HG03135 (cell line): ENCODE measurements around the gene SDK2.

Source experiments
- ATAC-seq: cut with Tn5 transposase; IDR thresholded peaks from one replicate; pipeline ENCODE4 v1.9.1; 2021; ENCODE audit warnings: mild to moderate bottlenecking, moderate library complexity; ENCODE audit not compliant: unreplicated experiment

SDK2 gene

GRCh38 chr17:73635101-73635817, 9.0 kb downstream of the SDK2 start:
- no peak for ATAC-seq

- ATAC-seq: no peak
Measured at GRCh38 chr17:73634629-73635028, 9.6 kb downstream of the SDK2 start.

GRCh38 chr17:73633736-73634135, 10.5 kb downstream of the SDK2 start:
- no peak for ATAC-seq

- no peak for ATAC-seq
Measured at GRCh38 chr17:73632513-73632912, 11.7 kb downstream of the SDK2 start.

- ATAC-seq: no peak
Measured at GRCh38 chr17:73630965-73631595, 13.2 kb downstream of the SDK2 start.

- no peak for ATAC-seq
Measured at GRCh38 chr17:73630531-73630930, 13.7 kb downstream of the SDK2 start.

GRCh38 chr17:73628642-73629552, 15.3 kb downstream of the SDK2 start:
- no peak for ATAC-seq

- ATAC-seq: no peak
Measured at GRCh38 chr17:73625991-73626673, 18.1 kb downstream of the SDK2 start.

GRCh38 chr17:73625006-73625405, 19.2 kb downstream of the SDK2 start:
- no peak for ATAC-seq

- no peak for ATAC-seq
Measured at GRCh38 chr17:73624496-73624988, 19.7 kb downstream of the SDK2 start.

GRCh38 chr17:73623818-73624217, 20.4 kb downstream of the SDK2 start:
- no peak for ATAC-seq

GRCh38 chr17:73623247-73623646, 21.0 kb downstream of the SDK2 start:
- no peak for ATAC-seq

GRCh38 chr17:73622381-73622780, 21.9 kb downstream of the SDK2 start:
- ATAC-seq: no peak

GRCh38 chr17:73621685-73622084, 22.6 kb downstream of the SDK2 start:
- ATAC-seq: no peak

GRCh38 chr17:73620414-73620813, 23.8 kb downstream of the SDK2 start:
- no peak for ATAC-seq

GRCh38 chr17:73617501-73617900, 26.7 kb downstream of the SDK2 start:
- no peak for ATAC-seq

- ATAC-seq: no peak
Measured at GRCh38 chr17:73616873-73617404, 27.3 kb downstream of the SDK2 start.

GRCh38 chr17:73616120-73616872, 27.9 kb downstream of the SDK2 start:
- no peak for ATAC-seq

- no peak for ATAC-seq
Measured at GRCh38 chr17:73614256-73614655, 30.0 kb downstream of the SDK2 start.
